ENCODE results near the gene NUCB1. TPM values are rescaled to one million over a fixed set of nuclear protein-coding genes. Genes with fewer than 3 reads are reported as not detected.

Gene NUCB1
- total RNA-seq, 2 donors from 2014 or later, result 432 to 441 TPM

DNA sequence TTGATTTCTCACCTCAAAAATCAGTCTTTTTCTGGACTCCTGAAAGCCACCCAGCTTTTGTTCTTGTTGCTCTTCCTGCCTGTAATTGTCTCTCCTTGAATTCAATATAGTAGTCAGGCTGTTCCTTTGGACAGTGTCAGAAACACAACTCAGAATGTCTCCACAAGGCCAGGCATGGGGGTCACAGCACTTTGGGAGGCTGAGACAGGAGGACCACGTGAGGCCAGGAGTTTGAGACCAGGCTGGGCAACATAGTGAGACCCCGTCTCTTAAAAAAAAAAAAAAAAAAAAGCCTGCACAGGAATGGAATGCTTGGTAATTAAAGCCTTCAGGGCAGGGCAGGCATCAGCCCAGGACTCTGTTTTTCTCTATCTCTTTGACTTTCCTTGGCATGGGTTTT, 45.7 kb downstream of the NUCB1 start:
- Histone ChIP-seq H3K4me1 (replicated peaks) (no peaks in the 10 kb centered on the region), H3K9me3 (no peaks in the 10 kb centered on the region), H3K27ac (no peak overlapping the region), H3K27me3 (replicated peaks; ENCODE audit: insufficient read depth) (no peaks in the 10 kb centered on the region), H3K36me3 (no peaks in the 10 kb centered on the region), H3K4me3 (no peak overlapping the region)
- intact Hi-C loops (cut with DNase I), result no loop called here
- DNase-seq (ENCODE audit: low spot score), result no peak
- no peak for TF ChIP-seq POLR2A (IDR thresholded peaks at IDR 0.05)
- no peak for TF ChIP-seq POLR2AphosphoS5 (IDR thresholded peaks at IDR 0.05)
- TF ChIP-seq, protein P1, sequence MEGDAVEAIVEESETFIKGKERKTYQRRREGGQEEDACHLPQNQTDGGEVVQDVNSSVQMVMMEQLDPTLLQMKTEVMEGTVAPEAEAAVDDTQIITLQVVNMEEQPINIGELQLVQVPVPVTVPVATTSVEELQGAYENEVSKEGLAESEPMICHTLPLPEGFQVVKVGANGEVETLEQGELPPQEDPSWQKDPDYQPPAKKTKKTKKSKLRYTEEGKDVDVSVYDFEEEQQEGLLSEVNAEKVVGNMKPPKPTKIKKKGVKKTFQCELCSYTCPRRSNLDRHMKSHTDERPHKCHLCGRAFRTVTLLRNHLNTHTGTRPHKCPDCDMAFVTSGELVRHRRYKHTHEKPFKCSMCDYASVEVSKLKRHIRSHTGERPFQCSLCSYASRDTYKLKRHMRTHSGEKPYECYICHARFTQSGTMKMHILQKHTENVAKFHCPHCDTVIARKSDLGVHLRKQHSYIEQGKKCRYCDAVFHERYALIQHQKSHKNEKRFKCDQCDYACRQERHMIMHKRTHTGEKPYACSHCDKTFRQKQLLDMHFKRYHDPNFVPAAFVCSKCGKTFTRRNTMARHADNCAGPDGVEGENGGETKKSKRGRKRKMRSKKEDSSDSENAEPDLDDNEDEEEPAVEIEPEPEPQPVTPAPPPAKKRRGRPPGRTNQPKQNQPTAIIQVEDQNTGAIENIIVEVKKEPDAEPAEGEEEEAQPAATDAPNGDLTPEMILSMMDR (IDR thresholded peaks at IDR 0.05), result no peak
- WGBS, result 89% methylated on average over 2 of the region's 2 CpGs

DNA sequence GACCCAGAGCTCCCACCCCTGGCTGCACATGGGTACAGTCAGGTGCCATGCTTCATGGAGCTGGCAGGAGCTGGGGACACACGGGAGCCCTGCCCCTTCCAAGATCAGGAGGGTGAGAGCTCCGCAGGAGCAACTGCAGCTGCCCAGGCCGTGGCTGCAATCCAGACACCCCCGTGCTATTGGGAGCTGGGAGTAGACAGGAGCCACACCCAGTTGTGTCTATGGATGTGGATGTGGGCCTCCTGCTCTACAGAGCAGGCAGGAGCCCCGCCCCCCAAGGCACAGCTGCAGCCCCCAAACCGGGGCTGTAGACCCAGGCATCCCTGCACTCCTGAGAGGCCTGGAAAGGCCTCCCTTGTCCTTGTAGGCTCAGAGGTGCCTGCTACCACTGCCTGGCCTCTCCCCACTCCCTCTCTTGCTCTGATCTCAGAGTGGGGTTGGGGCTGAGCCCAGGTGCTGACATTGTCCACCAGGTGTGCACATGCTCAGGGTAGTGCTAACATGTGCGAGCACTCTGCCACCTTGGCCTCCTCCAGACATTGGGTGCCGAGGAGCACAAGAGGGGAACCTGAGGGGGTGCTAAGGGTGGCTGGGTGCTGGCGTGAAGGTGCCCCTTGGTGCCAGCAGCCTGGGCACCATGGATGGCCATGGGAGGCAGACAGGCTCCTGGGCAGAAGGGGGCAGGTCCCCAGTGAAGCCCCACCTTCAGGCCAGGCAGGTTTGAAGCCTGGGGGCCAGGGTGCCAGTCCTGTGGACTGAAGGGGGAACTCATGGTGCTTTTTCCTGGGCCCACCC, 46.5 kb downstream of the NUCB1 start:
- Histone ChIP-seq H3K27me3 (replicated peaks; ENCODE audit: insufficient read depth) (no peaks in the 10 kb centered on the region), H3K36me3 (no peaks in the 10 kb centered on the region), H3K9me3 (no peaks in the 10 kb centered on the region), H3K4me3 (no peak overlapping the region), H3K27ac (no peak overlapping the region), H3K4me1 (replicated peaks) (no peaks in the 10 kb centered on the region)
- intact Hi-C loops (cut with DNase I), result no loop called here
- TF ChIP-seq POLR2AphosphoS5 (IDR thresholded peaks at IDR 0.05), result no peak
- TF ChIP-seq, protein P1 (IDR thresholded peaks at IDR 0.05), result no peak
- TF ChIP-seq POLR2A (IDR thresholded peaks at IDR 0.05), result no peak
- no peak for DNase-seq (ENCODE audit: low spot score)
- whole genome bisulfite sequencing, result 79% methylated on average over 9 of the region's 9 CpGs

DNA sequence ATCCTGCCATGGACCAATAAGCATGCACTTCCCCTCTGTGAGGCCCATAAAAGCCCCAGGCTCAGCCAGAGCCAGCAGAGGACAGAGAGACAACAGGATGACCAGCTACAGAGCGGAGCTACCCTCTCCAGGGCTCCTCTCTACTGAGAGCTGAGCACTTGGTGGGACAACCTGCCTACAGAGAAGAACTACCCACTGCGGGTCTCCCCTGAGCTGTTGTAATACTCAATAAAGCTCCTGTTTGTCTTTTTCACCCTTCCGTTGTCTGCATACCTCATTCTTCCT, 47.1 kb downstream of the NUCB1 start:
- H3K36me3 ChIP-seq, result no peaks in the 10 kb centered on the region
- WGBS, result 100% methylated on average over 3 of the region's 3 CpGs
- TF ChIP-seq, protein P1 (IDR thresholded peaks at IDR 0.05), result no peak
- TF ChIP-seq POLR2A (IDR thresholded peaks at IDR 0.05) (no peak), POLR2AphosphoS5 (IDR thresholded peaks at IDR 0.05) (no peak)
- intact Hi-C loops (cut with DNase I), result no loop called here
- no peak overlapping the region for H3K27ac ChIP-seq
- H3K4me1 ChIP-seq (replicated peaks), result no peaks in the 10 kb centered on the region
- H3K27me3 ChIP-seq (replicated peaks; ENCODE audit: insufficient read depth), result no peaks in the 10 kb centered on the region
- H3K4me3 ChIP-seq, result no peak overlapping the region
- DNase-seq (ENCODE audit: low spot score), result no peak
- H3K9me3 ChIP-seq, result no peaks in the 10 kb centered on the region

DNA sequence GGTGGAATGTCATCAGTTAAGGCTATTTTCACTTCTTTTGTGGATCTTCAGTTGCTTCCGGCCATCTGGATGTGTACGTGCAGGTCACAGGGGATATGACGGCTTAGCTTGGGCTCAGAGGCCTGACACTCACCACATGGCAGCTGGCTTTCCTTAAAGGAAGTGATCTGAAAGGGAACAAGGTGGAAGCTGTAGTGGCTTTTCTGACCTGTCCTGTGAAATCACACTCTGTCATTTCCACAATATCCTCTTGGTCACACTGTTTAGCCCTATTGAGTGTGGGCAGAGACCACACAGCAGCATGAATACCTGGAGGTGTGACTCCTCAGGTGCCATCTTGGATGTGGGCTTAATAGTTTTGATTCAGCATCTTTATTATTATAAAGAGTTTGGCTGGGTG, 50.0 kb downstream of the NUCB1 start:
- intact Hi-C loops (cut with DNase I), result no loop called here
- TF ChIP-seq, protein P1 (IDR thresholded peaks at IDR 0.05), result no peak
- no peak for TF ChIP-seq POLR2A (IDR thresholded peaks at IDR 0.05)
- TF ChIP-seq POLR2AphosphoS5 (IDR thresholded peaks at IDR 0.05), result no peak
- H3K36me3 ChIP-seq, result no peaks in the 10 kb centered on the region
- no peak for DNase-seq (ENCODE audit: low spot score)
- no peaks in the 10 kb centered on the region for H3K9me3 ChIP-seq
- no peaks in the 10 kb centered on the region for H3K27me3 ChIP-seq (replicated peaks; ENCODE audit: insufficient read depth)
- no peak overlapping the region for H3K4me3 ChIP-seq
- H3K27ac ChIP-seq, result no peak overlapping the region
- 69% methylated on average over 3 of the region's 3 CpGs for WGBS
- no peaks in the 10 kb centered on the region for H3K4me1 ChIP-seq (replicated peaks)

DNA sequence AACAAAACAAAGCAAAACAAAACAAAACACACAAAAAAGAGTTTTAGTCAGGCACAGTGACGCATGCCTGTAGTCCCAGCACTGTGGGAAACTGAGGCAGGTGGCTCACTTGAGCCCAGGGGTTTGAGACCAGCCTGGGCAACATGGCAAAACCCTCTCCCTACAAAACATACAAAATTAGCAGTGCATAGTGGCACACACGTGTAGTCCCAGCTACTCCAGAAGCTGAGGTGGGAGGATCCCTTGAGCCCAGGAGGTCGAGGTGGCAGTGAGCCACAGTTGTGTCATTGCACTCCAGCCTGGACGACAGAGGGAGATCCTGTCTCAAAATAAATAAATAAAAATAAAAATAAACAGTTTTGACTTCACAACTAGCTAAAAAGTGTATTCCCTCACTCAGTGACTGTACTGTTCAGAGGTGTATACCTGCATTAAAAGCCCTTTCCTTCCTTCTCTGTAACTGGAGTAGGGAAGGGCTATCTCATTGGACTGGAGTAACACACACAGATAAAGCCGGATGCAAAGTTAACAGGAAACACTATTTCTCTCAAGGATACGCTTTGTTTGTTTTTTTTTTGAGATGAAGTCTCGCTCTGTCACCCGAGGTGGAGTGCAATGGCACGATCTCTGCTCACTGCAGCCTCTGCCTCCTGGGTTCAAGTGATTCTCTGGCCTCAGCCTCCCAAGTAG, 50.9 kb downstream of the NUCB1 start:
- peak overlapping the region; percentile 8 to 41 for H3K27ac ChIP-seq
- no peaks in the 10 kb centered on the region for H3K9me3 ChIP-seq
- 42% methylated on average over 9 of the region's 9 CpGs for whole genome bisulfite sequencing
- no peaks in the 10 kb centered on the region for H3K4me1 ChIP-seq (replicated peaks)
- no peak for DNase-seq (ENCODE audit: low spot score)
- H3K27me3 ChIP-seq (replicated peaks; ENCODE audit: insufficient read depth), result no peaks in the 10 kb centered on the region
- H3K4me3 ChIP-seq, result no peak overlapping the region
- intact Hi-C loops (cut with DNase I), result no loop called here
- no peak for TF ChIP-seq POLR2A (IDR thresholded peaks at IDR 0.05)
- TF ChIP-seq, protein P1 (IDR thresholded peaks at IDR 0.05), result no peak
- TF ChIP-seq POLR2AphosphoS5 (IDR thresholded peaks at IDR 0.05), result no peak
- no peaks in the 10 kb centered on the region for H3K36me3 ChIP-seq
